Erythroblast (primary cell): ENCODE results near the gene WNT3.

ENCODE experiments used
- GATA1 ChIP-seq: IDR thresholded peaks from 2 replicates; pipeline ENCODE4 v1.6.1; 2011; ENCODE audit warnings: low read depth, mild to moderate bottlenecking, control low read depth, low read length, moderate library complexity
- POLR2A ChIP-seq: IDR thresholded peaks from 2 replicates; pipeline ENCODE4 v1.6.1; 2011; ENCODE audit warnings: mild to moderate bottlenecking, low read length

- no peak for TF ChIP-seq POLR2A
- no peak for TF ChIP-seq GATA1
Observed at GRCh38 chr17:46813920-46814319, 4.6 kb downstream of the WNT3 start.
